ENCODE measurements around the gene IFIT1B. TPM values are rescaled to one million over a fixed set of nuclear protein-coding genes. Genes with fewer than 3 reads are reported as not detected.

IFIT1B gene
- total and polyA plus RNA-seq, 9 of the 15 experiments (the other 6 are each of a cell fraction or from before 2014, with no cell fraction given): not detected

DNA sequence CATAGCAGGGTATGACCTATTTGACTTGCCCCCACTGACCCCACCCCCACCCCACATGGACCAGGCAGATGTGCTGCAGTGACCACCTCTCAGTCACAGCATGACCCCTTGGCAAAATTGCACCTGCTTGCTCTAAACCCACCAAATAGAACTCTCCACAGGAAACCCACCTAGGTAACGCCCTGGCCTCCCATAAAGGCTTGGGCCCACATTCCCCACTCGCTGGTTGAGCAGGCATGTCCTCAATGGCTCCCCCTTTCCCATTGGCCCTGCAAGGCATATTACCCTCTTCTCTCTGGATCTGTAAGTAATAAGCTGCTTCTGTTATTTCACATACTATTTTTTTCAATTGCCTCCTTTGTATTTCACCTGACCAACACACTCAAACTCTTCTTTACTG is 17.3 kb downstream of the IFIT1B start:
- no peaks in the 10 kb centered on the region for H3K27me3 ChIP-seq (ENCODE audit: control insufficient read depth in 2 of 2, insufficient read depth in 2 of 2, low read length in 2 of 2)
- no peak for TF ChIP-seq TAL1 (IDR thresholded peaks at IDR 0.05)
- TF ChIP-seq HEY1 (CRISPR knock-in tag; IDR thresholded peaks at IDR 0.05; ENCODE audit: borderline replicate concordance): no peak
- TF ChIP-seq TAF9B (IDR thresholded peaks at IDR 0.05; ENCODE audit: partially characterized antibody): no peak
- no peak for TF ChIP-seq STAG1 (CRISPR knock-in tag; IDR thresholded peaks at IDR 0.05; ENCODE audit: borderline replicate concordance)
- no peak for TF ChIP-seq MCM7 (IDR thresholded peaks at IDR 0.05)
- no peak for TF ChIP-seq ESRRB (CRISPR knock-in tag; IDR thresholded peaks at IDR 0.05; ENCODE audit: borderline replicate concordance)
- no peak overlapping the region for H3K4me3 ChIP-seq
- H3K9me1 ChIP-seq (ENCODE audit: control insufficient read depth, insufficient read depth, low read length): no peaks in the 10 kb centered on the region
- no peak for DNase-seq (ENCODE audit: extremely low read depth in 1 of 4, low spot score in 3 of 4)
- H3K79me2 ChIP-seq (ENCODE audit: control insufficient read depth, insufficient read depth, low read length): no peaks in the 10 kb centered on the region
- WGBS (ENCODE audit: insufficient coverage, low coverage, missing lambda C conversion rate): no CpG with 5 or more reads among the region's 2 CpGs
- no peak for ATAC-seq
- H3K9ac ChIP-seq (ENCODE audit: insufficient read depth in 1 of 2, low read depth in 2 of 2, low read length in 2 of 2): no peak overlapping the region
- H4K20me1 ChIP-seq (replicated peaks; ENCODE audit: control insufficient read depth, insufficient read depth, low read length): no peaks in the 10 kb centered on the region
- CTCF ChIA-PET (ENCODE audit: low intra/inter-chr PET ratio): no interaction called here
- no peak for FAIRE-seq
- no peaks in the 10 kb centered on the region for H3K9me3 ChIP-seq (replicated peaks; ENCODE audit: control insufficient read depth, insufficient read depth, low read depth, low read length)
- POLR2A ChIA-PET: no interaction called here
- H3K4me1 ChIP-seq (replicated peaks in 1 of 2; ENCODE audit: control insufficient read depth in 2 of 2, insufficient read depth in 2 of 2, low read length in 2 of 2): peaks cover 0 to 8% of the 10 kb centered on the region in 2 experiments; a peak in 3 of 5 replicates
- no peaks in the 10 kb centered on the region for H3K36me3 ChIP-seq (ENCODE audit: control insufficient read depth, insufficient read depth, low read length)
- intact Hi-C loops (cut with micrococcal nuclease): no loop called here
- H3K27ac ChIP-seq (ENCODE audit: extremely low read depth, low read depth, low read length): no peak overlapping the region
- in situ Hi-C loops (cut with MboI): no loop called here
- no peak overlapping the region for H2AFZ ChIP-seq (ENCODE audit: low read depth, low read length)
- H3K4me2 ChIP-seq (ENCODE audit: insufficient read depth, low read length): no peak overlapping the region
- no TSS peak for BruUV-seq (replicated peaks)

DNA sequence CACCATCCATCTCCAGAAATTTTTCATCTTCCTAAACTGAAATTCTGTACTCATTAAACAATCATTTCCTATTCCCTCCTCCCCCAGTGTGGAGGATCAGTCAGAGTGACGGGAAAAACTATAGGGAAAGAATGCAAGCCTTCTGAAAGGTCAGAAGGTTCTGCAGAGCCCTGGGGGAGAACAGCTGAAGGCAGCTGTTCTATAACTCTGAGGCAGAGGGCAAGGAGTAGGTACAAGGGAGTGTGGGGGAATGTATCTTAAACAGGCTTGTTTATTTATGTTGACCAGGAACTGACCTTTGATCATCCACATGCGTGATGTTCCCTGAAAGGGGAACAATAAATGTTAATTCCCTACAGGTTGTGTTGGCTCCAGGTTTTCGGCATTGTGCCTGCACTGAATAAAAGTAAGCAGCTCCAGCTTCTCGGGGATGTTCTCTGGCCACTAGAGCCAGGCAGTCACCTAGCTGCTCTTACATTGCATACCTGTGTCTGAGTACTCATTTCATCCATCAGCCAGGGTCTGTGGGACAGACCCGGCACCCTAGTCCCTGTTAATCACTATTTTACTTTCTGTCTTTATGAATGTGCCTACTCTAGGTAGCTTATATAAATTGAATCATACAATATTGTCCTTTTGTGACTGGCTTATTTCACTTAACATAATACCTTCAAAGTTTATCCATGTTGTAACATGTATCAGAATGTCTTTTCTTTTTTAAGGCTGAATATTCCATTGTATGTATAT is 20.3 kb downstream of the IFIT1B start:
- Histone ChIP-seq H3K4me1 (replicated peaks in 1 of 2; ENCODE audit: control insufficient read depth in 2 of 2, insufficient read depth in 2 of 2, low read length in 2 of 2) (0 out of 5 replicates have a peak, but pooled peaks cover 0 to under 1% of the 10 kb centered on the region in 2 experiments), H3K4me2 (ENCODE audit: insufficient read depth, low read length) (no peak overlapping the region), H3K9ac (ENCODE audit: insufficient read depth in 1 of 2, low read depth in 2 of 2, low read length in 2 of 2) (no peak overlapping the region), H3K79me2 (ENCODE audit: control insufficient read depth, insufficient read depth, low read length) (no peaks in the 10 kb centered on the region), H3K9me1 (ENCODE audit: control insufficient read depth, insufficient read depth, low read length) (no peaks in the 10 kb centered on the region), H3K9me3 (replicated peaks; ENCODE audit: control insufficient read depth, insufficient read depth, low read depth, low read length) (no peaks in the 10 kb centered on the region), H3K36me3 (ENCODE audit: control insufficient read depth, insufficient read depth, low read length) (no peaks in the 10 kb centered on the region), H3K27ac (ENCODE audit: extremely low read depth, low read depth, low read length) (no peak overlapping the region), H4K20me1 (replicated peaks; ENCODE audit: control insufficient read depth, insufficient read depth, low read length) (no peaks in the 10 kb centered on the region), H3K27me3 (ENCODE audit: control insufficient read depth in 2 of 2, insufficient read depth in 2 of 2, low read length in 2 of 2) (no peaks in the 10 kb centered on the region), H3K4me3 (no peak overlapping the region), H2AFZ (ENCODE audit: low read depth, low read length) (no peak overlapping the region)
- FAIRE-seq: no peak
- intact Hi-C loops (cut with micrococcal nuclease): no loop called here
- no peak for ATAC-seq
- in situ Hi-C loops (cut with MboI): no loop called here
- 4% methylated on average over 5 of the region's 5 CpGs for WGBS (ENCODE audit: insufficient coverage, low coverage, missing lambda C conversion rate)
- POLR2A ChIA-PET: no interaction called here
- BruUV-seq (replicated peaks): no TSS peak
- CTCF ChIA-PET (ENCODE audit: low intra/inter-chr PET ratio): no interaction called here
- no peak for DNase-seq (ENCODE audit: extremely low read depth in 1 of 4, low spot score in 3 of 4)
- TF ChIP-seq YBX1 (IDR thresholded peaks at IDR 0.05) (no peak), PPARD (CRISPR knock-in tag; IDR thresholded peaks at IDR 0.05) (no peak), ARID3A (IDR thresholded peaks at IDR 0.05; ENCODE audit: borderline replicate concordance, low read depth, low read length) (no peak), SMAD2 (IDR thresholded peaks at IDR 0.05; ENCODE audit: low read depth, low read length) (no peak), ZKSCAN3 (CRISPR knock-in tag; IDR thresholded peaks at IDR 0.05) (no peak), FOXP1 (CRISPR knock-in tag; IDR thresholded peaks at IDR 0.05) (no peak), IFI16 (CRISPR knock-in tag; IDR thresholded peaks at IDR 0.05) (no peak), SFPQ (IDR thresholded peaks at IDR 0.05; ENCODE audit: low read depth, low read length) (no peak)

Measured in K562 (cell line).